ENCODE measurements around the gene PDE11A.
"Not testable (repeated sequence)": the region's sequence is repeated elsewhere in the genome, so short reads cannot be mapped to it uniquely, and the experiment has no call there.

PDE11A gene

DNA sequence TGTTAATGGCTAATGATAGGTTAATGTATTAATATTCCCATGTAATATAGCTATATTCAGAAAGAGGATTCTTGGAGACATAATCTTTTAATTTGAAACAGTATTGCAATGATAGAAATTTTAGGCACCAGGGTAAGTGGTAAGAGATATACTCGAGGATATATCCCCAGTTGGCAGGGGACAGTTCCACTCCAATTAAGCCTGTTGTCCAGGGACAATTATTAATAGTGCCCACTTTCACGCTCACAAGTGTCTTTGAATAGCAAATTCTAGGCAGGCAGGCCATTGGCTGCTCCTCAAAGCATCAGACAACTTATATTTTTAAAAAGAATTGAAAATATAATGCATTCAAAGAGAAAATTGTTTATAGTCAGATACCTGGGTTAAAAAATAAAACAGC, 190.7 kb downstream of the PDE11A start:
- no peak for DNase-seq

GRCh38 chr2:177881008-177881747, 191.4 kb downstream of the PDE11A start:
- no peak for DNase-seq

DNA sequence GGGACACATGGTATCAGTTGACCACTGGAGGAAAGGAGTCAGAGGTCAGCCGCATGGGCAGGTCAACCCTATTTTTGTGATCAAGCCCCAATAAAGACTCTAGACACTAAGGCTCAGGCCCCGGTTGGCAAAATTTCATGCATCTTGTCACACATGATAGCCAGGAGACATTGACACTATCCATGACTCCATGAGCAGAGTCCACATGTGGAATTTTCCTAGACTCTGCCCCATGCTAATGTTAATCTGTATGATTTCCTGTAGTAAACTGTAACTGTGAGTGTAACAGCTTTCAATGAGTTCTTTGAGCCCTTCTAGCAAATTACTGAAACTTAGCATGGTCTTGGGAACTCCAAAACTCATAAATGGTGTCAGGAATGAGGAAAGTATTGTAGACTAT, 192.3 kb downstream of the PDE11A start:
- no peak for DNase-seq

DNA sequence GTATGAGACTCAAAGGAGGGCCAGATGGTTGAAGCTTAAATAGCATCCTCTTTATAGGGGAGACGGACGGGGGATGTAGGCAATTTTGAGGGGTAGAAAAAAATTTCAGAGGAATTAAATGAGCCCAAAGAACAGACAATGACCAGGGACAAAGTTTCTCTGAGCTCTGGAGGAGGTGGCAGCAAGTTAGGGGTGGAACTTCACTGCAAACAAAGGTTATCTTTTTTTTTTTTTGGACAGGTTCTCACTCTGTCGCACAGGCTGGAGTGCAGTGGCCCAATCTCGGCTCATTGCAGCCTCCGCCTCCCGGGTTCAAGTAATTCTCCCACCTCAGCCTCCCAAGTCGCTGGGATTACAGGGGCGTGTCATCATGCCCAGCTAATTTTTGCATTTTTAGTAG, 195.6 kb downstream of the PDE11A start:
- no peak for DNase-seq

DNA sequence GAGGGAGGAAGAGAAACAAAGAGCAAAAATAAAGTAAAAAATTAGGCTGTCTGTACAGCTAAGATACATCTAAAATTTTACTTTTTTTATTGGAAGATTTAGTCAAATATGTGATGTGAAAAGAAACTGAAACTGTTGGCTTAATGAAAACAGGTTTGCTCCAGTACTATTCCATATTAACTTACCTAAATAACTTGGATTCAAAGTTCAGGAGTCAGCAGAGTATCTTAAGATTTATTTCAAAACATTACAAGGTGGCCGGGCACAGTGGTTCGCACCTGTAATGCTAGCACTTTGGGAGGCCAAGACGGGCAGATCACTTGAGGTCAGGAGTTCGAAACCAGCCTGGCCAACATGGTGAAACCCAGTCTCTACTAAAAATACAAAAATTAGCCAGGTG, 197.9 kb downstream of the PDE11A start:
- no peak for DNase-seq

GRCh38 chr2:177873915-177874314, 198.7 kb downstream of the PDE11A start:
- DNase-seq: no peak

GRCh38 chr2:177872286-177872685, 200.3 kb downstream of the PDE11A start:
- DNase-seq: no peak

DNA sequence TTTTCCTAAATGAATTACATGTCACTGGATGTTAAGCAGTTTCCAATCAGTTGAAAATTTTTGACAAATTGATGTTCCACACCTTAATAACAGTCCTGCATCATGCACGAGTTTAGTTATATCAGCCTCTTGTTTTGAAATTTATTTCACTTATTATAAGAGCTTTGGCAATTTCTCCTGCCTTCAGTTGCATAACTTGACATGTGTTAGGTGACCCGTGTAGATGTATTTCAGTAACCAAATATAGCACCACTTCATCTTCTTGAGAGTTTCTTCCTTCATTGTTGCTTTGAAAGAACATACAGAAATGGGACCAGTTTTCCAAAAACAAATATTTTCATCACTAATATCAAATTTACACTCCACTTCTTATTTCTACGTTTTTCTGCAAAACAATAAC, 202.7 kb downstream of the PDE11A start:
- no peak for DNase-seq

DNA sequence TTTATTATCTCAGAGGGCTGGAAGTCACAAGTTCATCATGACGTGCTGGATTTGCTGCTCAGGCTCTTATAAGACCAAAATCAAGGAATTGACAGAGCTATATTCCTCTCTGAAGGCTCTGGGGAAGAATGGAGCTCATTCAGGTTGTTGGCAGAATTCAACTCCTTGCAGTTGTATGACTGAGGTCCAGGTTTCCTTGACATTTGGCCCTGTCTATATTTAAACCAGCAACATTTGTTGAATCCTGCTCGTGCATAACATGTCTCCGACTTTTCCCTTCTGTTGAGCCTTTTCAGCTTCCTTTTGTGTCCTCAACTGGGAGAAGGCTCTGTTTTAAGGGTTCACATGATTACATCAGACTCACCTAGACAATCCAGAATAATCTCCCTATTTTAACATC, 203.4 kb downstream of the PDE11A start:
- DNase-seq: no peak

GRCh38 chr2:177868806-177869205, 203.8 kb downstream of the PDE11A start:
- no peak for DNase-seq

DNA sequence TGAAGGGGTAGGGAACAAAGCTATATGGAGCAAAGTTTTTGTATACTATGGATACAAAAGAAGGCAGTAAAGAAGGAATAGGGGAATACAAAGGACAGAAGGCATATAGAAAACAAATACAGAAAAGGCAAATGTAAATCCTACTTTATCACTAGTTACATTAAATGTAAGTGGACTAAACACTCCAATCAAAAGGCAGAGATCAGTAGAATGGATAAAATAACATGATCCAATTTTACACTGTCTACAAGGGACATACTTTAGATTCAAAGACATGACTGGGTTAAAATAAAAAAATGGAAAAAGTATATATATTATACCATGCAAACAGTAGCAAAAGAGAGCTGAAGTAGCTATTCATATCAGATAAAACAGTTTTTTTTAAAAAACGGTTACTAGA, 215.0 kb downstream of the PDE11A start:
- DNase-seq: no peak

DNA sequence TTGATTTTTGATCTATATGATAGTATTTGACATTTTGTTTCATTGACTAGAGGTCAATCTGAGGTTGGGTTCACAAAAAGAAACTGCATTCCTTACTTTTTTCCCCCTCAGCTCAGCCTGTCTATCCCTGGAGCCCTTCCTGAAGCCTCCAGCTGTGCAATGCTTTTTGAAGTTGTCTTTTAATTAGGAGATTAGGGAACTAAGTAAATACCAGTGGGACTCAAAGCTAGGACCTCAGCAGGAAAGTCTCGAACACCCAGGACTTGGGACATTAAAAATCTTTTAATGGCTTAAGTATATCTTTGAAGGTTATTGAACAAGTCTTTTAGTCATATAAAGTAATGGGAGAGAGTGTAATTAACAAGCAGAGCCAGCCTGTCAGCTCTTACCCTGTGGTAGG, 220.2 kb downstream of the PDE11A start:
- no peak for DNase-seq

GRCh38 chr2:177843188-177843587, 229.4 kb downstream of the PDE11A start:
- DNase-seq: no peak

DNA sequence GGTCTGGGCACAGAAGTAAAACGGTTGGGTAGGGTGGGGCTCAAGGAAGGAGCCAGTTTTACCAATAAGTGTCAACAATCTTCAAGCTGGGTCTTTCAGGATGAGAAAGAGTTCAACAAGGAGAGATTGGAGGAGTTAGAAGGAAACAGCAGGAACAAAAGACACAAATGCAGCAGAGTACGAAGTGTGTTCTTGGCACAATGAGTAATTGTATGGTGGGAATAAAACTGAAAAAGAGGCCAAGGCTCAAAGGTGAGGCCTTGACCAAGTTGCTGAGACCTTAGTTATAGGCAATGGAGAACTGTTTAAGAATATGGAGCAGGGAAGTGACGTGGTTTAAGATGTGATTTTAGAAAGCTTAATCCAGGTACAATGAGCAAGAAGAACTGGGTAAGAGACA, 230.3 kb downstream of the PDE11A start:
- DNase-seq: no peak

GRCh38 chr2:177835418-177836204, 237.0 kb downstream of the PDE11A start:
- not testable (repeated sequence) for DNase-seq

- no peak for DNase-seq
Measured at GRCh38 chr2:177832611-177833433, 239.8 kb downstream of the PDE11A start.

DNA sequence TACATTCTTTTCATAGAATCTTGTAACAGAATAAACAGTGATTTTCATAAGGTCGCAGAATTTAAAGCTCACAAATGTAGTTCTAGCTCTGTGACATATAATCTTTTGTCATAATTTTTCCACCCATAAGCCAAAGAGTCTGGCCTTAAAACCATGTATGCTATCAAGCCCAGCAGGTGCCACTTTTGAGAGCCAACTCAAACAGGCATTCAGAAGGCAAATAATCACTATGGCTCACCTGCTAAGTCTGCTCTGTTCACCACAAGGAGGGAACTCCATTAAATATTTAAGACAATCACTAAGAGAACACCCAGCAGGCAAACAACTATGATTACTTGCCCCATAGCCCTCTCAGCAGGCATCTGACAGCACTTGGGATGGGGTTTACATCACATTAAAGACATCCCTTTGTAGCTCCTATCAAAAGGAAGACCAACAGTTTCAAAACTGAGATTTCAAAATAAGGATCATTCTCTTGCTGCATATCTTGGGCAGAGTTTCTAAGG, 241.6 kb downstream of the PDE11A start:
- no peak for DNase-seq

- DNase-seq: no peak
Measured at GRCh38 chr2:177828557-177828956, 244.0 kb downstream of the PDE11A start.

DNA sequence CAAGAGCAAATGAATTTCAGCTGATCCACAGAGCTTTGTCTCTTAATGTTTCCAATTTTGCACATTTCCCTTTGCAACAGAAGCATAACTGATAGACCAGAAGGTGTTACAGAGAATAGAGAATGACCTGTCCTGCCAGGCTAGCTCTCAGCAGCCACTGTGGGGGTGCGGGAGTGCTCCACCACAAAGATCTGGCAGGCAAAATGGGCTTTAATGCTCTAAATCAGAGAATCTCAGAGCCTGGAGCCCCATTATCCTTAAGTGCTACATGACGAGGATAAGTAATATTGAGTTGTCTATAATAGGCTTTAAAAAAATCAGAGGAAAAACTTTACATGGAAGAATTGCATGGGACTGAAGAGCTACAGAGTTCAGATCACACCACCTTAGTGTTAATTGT, 245.7 kb downstream of the PDE11A start:
- DNase-seq: no peak

- no peak for DNase-seq
Measured at GRCh38 chr2:177822941-177823340, 249.6 kb downstream of the PDE11A start.

GRCh38 chr2:177818412-177818811, 254.2 kb downstream of the PDE11A start:
- no peak for DNase-seq

DNA sequence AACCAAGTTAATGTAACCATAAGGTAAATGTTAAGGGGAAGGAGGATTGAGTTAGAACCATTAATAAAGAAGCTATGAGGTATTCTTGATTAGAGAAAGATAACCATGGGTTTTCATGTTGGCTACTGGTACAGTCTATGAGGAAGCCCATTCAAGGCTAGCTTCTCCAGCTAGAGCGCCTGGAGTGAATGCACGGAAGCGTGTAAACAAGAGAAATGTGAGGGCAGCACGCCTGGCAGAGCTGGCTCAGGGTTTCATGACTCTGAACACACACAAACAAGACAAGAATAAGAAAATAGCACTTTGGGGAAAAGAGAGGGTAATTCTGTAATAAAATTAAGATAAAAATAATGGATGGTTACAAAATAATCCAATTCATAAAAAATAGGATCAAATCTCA, 255.3 kb downstream of the PDE11A start:
- no peak for DNase-seq

GRCh38 chr2:177816766-177817165, 255.8 kb downstream of the PDE11A start:
- DNase-seq: no peak

All from activated naive CD4-positive, alpha-beta T cell treated with Interleukin-2 at 50 U/mL for 16 hours (primary cell).